GM19035 (cell line): ENCODE results near the gene C13orf46.

Experiments
- ATAC-seq: cut with Tn5 transposase; IDR thresholded peaks from one replicate; pipeline ENCODE4 v1.9.1; 2021; ENCODE audit not compliant: unreplicated experiment

Gene C13orf46

DNA sequence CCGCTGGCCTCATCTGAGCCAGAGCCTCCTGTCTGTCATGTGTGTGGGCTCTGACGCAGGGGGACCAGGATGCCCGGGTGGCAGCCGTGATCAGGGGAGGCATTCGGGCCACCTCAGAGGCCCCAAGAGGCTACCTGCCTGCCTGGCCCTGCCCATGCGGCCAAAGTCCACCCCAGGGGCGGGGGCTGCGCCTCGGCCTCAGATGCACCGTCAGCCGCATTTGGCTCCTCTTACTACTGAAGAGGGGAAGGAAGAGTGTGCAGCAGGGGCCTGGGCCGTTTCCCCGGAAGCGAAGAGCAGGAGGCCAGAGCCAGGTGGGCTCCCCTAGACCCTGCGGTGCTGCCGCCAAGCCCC, 34.0 kb downstream of the C13orf46 start:
- no peak for ATAC-seq

DNA sequence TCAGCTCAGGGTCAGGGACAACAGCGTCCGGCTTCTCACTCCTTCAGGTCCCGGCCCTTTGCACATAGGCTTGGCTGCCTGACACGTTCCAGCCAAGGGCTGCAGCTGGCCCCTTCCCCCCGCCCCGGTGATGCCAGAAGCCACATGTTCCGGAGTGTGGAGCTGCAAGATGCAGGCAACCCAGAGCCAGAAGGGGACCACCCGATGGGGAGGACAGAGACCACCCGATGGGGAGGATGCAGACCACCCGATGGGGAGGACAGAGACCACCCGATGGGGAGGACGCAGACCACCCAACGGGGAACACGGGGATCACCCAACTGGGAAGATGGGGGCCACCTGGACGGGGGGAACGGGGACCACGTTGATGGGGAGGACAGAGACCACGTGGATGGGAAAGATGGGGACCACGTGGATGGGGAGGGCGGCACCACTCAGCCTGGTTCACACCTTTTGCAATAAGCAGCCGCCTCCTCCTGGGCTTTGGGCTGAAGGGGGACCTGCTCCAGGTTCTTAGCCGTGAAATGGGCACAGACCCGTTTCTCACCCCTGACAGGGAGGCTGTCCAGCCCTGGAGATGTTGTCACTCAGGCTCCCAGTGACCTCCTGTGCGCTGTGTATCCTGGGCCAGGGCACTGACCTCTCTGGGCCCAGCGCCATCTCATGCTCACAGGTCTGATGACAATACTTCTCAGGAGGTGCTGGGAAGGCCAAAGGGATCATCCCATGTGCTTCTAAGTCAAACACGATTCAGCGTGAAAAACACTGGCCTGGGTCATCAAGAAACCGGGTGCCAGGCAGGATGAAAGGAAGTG, 34.5 kb downstream of the C13orf46 start:
- ATAC-seq = no peak

DNA sequence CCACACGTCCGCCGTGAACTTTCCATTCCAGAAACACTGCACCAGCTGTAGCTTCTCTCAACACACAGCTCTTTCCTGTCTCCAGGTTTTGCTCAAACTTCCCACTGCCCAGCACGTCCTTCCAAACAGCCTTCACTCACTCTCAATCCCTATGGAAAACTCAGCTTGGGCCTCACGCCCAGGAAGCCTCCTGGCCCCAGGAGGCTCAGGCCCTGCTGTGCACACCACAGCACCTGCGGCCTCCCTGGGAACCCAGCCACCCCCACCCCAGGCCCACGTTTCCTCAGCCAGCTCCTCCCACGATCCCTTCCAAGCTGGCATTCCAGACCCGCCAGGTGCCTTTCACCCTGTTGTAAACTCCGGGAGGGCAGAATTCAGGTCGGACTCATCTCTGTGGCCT, 35.2 kb downstream of the C13orf46 start:
- no peak for ATAC-seq

DNA sequence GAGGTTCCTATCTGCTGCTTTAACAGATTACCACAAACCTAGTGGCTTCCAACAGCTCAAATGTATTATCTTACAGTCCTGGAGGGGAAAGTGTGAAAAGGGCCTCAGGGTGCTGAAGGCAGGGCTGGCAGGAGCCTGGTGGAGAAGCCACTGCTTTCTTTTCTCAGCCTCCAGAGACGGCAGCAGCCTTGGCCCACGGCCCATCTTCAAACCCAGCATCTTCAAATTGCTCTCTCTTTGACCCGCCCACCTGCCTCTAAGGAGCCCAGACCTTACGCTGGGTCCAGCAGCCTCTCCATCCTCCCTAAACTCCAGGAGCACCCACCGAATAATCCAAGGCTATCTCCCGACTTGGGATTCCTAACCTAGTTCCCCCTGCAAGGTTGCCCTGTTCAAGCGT, 35.6 kb downstream of the C13orf46 start:
- no peak for ATAC-seq

DNA sequence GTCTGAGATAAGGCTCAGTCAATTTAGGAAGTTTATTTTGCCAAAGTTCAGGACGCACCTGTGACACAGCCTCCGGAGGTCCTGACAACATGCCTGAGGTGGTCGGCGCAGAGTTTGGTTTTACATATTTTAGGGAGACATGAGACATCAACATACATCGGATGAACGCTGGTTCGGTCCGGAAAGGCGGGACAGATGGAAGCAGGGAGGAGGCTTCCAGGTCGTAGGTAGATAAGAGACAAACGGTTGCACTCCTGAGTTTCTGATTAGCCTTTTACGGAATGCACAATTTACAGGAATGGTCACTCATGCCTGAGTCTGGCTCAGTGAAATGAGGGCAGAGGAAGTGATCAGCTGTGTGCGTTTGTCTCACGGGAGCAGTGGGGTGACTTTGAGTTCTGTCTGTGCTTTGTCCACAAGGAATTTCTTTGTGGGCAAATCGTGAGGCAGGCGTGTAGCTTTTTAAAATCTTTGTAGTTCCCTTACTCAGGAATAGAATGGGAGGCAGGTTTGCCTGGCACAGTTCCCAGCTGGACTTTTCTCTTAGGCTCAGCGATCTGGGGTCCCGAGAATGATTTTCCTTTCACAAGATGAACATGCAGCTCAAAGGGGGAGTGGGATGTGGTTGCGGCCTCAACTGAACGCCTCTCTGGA, 36.2 kb downstream of the C13orf46 start:
- no peak for ATAC-seq

DNA sequence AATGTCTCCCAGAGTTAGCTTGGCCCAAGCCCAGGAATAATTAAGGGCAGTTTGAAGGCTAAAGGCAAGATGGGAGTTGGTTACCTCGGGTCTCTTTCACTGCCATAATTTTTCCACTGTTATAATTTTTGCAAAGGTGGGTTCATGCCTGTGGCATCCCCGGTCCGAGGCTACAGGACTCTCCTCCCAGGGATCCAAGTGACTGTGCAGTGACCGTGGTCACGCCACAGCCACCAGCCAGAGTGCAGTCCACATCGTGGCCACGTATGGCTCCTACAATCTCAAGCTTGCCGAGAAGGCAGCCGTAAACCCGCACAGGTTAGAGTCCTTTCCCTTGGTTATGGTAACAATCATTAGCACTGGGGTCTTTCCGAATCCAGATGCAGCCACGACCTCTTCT, 36.8 kb downstream of the C13orf46 start:
- no peak for ATAC-seq

DNA sequence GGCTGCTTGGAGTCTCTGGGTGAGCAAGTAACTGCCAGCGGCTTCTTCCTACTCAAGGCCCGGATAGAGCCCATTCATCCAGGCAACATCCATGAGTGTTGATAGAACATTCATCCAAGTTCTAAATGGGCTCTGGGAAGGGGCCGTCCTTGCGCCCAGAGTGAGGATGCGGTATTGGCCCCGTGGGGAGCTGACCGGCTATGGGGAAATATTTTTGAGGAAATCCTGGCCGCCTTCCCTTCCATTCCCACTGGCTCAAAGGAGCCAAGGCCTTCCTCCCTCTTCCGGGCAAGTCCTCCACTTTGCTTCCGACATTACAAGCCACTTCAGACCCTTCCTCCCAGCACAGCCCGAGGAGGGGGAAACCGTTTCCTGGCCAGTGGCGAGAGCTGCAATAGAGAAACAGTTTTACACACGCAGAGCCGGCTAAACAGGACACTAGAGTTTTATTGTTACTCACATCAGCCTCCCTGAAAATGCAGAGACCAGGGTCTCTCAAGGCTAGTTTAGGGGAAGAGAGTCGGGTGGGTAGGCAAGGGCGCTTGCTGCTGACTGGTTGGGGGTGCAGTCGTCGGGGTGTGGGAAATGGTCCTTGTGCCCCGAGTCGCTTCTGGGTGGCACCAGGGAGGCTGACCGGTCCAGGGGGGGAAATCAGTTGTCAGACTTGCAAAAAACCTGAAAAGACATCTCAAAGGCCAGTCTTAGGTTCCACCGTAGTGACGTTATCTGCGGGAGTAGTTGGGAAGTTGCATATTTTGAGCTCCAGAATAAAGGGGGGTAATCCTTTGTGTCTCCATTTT, 37.5 kb downstream of the C13orf46 start:
- no peak for ATAC-seq

DNA sequence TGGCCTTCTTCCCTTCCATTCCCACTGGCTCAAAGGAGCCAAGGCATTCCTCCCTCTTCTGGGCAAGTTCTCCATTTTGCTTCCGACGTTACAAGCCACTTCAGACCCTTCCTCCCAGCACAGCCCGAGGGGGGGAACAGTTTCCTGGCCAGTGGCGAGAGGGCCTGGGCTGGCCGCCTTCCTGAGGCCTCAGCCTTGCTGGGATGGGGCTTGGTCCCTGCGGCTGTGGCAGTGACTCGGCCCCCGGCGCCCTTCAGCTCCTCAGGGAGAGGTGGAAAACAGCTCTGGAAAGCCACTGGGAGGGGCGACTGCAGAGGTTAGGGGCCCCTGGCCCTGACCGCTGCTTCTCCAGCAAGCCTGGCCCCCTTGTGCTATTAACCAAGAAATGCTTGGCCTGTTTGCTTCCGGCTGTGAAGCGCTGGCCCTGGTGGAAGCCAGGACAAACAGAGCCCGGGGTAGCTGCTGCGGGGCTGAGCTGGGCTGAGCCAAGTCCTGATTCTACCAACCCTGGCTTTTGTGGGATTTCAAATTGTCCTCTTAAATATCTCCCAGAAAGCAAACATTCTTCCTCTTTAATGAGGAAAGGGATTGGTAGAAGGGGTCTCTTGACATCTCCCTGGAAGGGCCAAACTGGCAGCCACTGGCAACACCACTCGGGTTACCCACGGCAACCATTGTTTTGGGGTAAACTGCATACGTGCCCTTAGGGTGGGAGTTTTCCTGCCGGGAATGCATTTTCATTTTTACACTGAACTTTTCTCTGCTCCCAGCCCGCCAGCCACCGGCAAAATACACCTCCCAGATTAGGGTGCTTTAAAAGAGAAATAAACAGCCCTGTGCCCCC, 38.7 kb downstream of the C13orf46 start:
- no peak for ATAC-seq

DNA sequence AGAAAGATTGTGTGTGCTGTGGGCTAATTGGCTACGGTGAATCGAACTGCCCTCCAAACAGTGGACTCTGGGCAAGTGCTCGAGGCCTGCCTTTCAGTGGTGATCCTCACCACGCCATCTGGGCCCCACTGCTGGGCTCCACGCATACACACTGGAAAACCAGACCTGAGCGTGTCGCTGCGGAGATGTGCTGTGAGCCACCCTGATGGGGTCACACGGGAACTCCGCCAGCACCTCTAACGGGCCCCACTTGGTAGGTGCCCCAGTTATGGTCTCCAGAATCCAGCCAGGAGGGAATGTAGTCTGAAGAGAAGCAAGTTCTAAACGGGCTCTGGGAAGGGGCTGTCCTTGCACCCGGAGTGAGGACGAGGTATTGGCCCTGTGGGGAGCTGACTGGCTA, 39.3 kb downstream of the C13orf46 start:
- ATAC-seq = no peak

DNA sequence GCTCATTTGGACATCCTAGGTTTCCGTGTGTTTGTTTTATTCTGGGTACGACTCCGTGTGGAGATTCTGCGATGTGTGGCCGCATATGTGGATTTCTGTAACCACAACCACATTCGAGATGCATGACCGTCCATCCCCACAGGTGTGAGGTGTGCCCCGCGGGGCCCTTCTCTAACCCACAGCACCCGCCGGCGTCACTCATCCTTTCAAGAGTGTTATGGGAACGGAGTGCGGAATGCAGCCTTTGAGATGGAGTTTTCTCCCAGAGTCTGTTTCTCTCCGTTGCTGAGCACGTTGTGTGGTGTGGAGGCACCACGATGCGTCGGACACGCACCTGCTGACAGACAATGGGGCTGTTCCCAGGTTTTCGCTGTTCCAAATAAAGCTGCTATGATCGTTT, 40.0 kb downstream of the C13orf46 start:
- no peak for ATAC-seq

DNA sequence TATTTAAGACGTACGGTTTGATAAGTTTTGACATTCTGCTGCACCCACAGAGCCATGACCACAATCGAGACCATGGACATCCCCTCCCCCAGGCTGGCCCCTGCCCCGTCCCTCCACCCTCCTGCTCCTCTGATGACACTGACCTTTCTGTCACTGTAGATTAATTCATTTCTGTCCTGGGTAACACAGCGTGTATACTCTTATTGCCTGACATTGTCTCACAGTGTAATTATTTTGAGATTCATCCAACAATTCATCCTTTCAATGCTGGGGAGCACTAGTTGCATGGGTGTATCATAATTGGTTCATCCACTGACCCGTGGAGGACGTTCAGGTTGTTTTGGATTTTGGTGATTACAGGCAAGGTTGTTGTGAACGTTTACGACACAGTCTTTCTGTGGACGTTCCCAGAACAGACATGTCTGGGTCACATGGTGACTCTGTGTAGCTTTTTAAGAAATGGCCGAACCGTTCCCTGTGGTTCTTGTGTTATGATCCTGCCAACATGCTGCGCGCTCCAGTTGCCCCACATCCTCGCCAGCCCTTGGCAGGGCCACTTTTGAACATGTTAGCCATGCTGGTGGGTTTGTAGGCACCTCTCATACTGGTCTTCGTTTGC, 41.9 kb downstream of the C13orf46 start:
- ATAC-seq = no peak

DNA sequence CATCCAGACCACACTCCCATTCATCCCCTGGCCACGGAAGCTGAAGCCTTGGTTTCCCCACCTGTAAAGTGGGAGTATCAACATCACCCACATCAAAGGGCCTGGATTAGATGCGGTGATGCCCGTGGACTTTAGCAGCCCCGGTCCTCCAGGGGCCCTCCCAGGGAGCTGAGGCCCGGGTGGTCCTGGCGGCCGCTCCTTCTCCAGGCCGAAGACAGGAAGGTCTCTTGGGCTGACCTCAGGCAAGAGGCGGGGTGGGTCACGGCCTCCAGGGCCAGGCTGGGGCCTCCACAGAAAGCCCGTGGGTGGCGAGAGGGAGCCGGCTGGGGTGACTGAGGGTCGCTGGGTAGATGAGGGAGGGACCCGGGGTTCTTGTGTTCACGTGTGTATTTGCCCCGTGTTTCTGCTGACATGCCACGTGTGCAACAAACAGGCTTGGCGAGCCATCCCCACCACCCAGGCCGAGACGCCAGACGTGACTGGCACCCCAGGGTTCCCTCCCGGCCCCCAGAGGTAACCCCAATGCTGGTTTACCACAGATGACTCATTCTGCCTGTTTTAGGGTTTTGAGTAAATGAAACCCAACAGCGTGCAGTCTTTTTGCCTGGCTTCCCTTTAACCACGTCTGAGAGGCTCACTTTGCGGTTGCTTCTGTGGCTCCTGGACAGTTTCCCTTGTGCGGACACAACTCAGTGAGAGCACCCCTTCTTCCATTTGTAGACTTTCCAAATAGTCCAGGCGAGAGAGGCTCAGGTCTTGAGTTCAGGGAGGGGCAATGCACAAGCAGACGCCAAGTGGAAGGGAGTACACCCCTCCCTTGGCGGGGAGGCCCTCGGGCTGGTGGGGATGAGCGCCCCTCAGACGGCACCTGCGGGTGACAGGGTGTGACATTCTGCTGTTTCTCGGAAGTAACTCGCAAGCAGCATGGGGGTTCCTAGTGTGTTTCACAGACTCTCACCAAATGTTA, 42.9 kb downstream of the C13orf46 start:
- ATAC-seq = peak; percentile 56

DNA sequence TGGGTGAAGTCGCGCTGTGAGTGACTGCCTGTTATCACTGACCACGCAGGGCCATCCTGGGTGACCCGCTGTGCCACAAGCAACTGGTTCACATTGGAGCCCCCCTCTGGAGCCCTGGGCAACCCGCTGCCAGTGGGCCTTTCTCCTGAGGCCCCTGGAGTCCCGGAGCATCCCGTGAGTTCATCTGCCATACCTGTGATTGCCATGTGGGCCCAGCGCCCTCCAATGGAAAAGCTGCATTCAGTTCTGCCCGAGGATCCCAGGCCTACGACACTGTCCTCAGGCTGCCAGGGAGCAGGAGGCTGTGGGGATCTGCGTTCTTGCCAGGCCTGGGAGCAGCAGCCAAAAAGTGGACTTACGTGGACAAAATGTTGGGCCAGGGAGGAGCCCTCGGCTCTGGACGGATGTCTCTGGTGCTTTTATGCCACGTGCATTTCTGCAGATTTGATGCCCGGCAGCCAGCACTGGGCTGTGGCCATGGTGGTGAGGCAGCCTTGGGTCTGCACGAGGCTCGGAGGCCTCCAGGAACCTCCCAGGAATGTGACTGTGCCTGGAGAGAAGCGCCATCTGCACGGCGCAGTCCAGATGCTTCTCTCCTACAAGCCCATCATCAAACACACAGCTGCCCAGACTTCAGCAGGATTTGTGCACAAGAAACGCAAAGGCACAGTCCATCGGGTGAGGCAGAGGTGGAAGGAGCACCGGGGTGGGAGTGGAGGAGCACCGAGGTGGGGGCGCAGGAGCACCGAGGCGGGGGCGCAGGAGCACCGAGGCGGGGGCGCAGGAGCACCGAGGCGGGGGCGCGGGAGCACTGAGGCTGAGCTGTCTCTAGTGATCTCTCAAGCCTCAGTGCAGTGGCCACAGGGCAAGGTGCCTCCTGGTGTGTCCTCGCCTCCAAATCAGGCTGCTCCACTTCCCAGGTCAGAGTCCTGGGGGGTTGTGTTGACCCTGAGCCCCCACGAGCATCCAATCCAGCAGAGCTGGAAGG, 44.0 kb downstream of the C13orf46 start:
- no peak for ATAC-seq

DNA sequence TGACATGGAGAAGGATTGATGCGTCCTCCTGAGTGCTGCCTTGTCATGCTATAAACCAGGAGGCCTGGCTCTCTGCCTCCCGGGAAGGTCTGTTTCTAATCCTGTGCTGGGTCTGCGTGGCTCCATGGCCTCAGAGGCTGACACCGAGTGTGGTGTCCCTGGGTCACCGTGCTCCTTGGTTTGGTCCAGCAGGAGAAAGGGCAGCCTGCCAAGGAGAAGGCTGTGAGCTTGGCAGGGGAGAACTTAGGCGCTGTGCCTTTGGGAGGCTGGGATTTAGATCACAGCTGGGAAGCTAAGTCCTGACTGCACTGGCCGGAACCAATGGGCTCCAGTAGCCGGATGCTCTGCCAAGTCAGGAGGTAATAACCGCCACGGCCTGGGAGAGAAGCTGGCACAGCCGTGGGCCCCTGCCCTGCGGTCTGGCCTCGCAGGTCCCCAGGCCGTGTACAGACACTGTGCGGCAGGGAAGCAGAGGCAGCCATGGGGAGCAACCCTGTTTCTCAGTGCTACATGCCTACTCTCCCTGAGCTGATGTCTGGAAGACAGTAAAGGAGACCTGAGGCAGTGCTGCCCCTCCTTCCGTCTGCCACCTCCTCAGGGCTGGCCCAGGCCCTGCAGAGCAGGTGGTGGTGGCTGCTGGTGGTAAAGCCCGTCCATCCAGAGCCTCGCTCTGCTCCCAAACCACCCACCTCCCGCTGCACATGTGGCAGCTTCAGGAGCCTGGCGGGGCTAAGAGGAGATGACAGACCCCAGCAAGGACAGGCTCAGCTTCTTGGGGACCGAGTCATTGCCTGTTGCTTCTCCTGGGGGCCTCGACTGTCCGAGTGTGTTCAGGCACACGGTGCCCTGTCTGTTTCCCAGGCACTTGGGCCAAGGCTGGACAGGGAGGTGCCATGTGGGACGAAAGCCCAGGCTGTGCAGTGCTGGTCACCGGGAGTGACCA, 44.9 kb downstream of the C13orf46 start:
- ATAC-seq = no peak

DNA sequence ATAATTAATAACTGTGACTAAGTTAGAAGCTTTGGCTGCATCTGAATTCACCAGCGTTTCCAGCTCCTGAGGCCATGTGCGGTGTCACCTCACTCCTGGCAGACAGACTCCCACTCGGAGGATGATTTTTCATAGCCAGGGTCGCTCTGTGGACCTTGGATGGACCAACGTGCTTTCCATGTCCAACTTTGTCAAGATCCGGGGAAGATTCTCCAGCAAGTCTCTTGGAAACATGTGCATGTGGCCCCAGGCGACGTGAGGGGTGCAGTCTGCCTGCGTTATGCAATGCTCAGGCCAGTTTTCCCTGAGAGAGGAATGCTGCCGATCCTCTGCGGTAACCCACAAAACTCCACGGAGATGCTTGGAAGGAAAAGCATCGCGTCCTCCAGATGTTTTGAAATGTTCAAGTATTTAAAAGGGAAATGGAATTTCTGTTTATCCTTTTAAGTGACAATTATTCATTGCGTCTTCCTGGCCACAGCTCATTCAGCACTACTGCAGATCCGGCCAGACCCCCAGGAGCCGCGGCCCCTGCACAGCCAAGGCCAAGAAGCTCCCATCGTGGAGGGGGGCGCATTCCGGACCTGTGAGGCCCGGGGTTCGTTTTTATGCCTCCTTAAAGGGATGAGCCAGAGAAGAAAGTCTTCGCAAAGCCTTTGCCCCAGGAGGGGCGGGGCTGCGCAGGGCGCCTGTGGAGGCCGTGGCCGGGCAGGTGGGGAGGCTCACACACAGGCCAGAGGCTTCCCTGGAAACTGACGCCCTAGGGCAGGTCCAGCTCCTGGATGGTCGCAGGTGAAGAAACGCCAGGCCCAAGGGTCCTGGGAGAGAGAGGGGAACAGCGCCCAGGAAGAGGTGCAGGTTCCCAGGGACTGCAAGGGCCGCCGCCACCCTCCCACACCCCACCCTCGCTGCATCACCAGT, 46.0 kb downstream of the C13orf46 start:
- no peak for ATAC-seq
